ENCODE measurements around the gene RPS2. TPM values are rescaled to one million over a fixed set of nuclear protein-coding genes. Genes with fewer than 3 reads are reported as not detected.
A peak's percentile ranks its signal among the peaks of the same experiment; 100 is the strongest.

Gene RPS2
- total RNA-seq, 8 experiments from 2014 or later, result 1,718 to 3,761 (median 2,257) TPM

DNA sequence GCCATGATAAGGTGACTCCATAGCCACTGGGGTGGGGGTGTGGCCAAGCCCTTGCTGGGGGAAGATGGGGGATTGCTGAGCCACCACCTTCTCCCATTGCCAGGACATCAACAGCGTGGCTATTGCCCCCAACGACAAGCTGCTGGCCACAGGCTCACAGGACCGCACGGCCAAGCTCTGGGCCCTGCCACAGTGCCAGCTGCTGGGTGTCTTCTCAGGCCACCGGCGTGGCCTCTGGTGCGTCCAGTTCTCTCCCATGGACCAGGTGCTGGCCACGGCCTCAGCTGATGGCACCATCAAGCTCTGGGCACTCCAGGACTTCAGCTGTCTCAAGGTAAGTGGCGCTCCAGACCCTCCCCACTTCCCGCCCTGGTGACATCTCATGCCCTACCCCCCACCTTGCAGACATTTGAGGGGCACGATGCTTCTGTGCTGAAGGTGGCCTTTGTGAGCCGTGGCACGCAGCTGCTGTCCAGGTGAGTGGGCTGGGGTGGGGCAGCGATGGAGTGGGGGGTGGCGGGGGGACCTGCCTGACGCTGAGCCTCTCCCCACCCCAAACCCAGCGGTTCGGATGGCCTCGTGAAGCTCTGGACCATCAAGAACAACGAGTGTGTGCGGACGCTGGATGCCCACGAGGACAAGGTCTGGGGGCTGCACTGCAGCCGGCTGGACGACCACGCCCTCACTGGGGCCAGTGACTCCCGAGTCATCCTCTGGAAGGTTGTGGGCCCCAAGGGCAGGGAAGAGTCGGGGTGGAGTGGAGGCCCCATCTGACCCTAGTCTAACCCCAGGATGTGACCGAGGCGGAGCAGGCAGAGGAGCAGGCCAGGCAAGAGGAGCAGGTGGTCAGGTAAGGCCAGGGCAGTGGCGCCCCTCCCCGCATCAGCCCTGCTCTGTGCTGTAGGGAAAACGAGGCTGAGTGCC, 12.6 kb upstream of the RPS2 start:
- in situ Hi-C loops (cut with MboI; ENCODE audit: low pct_unique_long_range_greater_than_20kb in 2 of 9, low sequenced_read_pairs in 9 of 9, unreplicated experiment in 9 of 9), result no loop called here
- WGBS, 10 experiments, result no CpG with 5 or more reads among the region's 33 CpGs
- ATAC-seq (replicated peaks in 6 of 8), result no peak
- Histone ChIP-seq H3K27ac (no peak overlapping the region), H3K4me1 (replicated peaks in 1 of 2) (peaks cover 0 to 18% of the 10 kb centered on the region in 2 donors), H3K4me3 (no peak overlapping the region)

DNA sequence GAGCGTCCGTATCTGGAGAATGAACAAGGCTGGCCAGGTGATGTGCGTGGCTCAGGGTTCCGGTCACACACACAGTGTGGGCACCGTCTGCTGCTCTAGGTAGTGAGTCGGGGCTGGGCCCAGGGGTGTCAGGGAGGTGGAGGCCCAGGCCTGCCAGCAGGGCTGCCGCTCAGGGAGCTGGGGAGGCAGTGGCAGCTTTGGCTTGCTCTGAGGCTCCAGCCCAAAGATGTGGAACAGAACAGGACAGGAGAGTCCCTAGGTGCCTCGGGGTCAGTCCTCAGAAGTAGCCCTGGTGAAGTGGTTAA, 11.5 kb upstream of the RPS2 start:
- H3K4me3 ChIP-seq, result no peak overlapping the region
- no CpG with 5 or more reads among the region's 8 CpGs for WGBS, 10 experiments
- in situ Hi-C loops (cut with MboI; ENCODE audit: low pct_unique_long_range_greater_than_20kb in 2 of 9, low sequenced_read_pairs in 9 of 9, unreplicated experiment in 9 of 9), result no loop called here
- no peak for ATAC-seq (replicated peaks in 6 of 8)
- H3K4me1 ChIP-seq (replicated peaks in 1 of 2), result peaks cover under 1 to 20% of the 10 kb centered on the region in 2 donors
- no peak overlapping the region for H3K27ac ChIP-seq

DNA sequence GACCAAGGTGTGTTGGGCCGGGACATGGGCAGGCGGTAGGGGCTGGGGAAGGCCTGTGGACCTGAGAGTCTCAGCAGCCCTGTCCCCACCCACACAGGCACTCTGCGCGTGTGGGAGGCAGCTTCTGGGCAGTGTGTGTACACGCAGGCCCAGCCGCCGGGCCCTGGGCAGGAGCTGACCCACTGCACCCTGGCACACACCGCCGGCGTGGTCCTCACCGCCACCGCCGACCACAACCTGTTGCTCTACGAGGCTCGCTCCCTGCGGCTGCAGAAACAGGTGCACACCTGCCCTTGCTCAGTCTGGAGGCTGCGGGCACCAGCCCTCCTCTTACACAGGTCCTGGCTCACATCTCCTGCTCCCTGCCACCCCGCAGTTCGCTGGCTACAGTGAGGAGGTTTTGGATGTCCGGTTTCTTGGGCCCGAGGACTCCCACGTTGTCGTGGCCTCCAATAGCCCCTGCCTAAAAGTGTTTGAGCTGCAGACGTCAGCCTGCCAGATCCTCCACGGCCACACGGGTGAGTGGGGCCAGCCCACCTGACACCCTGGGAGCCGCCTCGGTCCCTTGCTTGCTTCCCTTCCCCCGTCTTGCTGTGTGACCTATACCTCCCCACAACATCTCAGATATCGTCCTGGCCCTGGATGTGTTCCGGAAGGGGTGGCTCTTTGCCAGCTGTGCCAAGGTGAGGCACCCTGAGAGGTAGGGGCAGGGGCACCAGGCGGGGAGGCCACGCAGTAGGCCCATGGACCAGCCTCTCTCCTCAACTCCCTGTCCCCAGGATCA, 11.0 kb upstream of the RPS2 start:
- no peak overlapping the region for H3K4me3 ChIP-seq
- H3K27ac ChIP-seq, result no peak overlapping the region
- in situ Hi-C loops (cut with MboI; ENCODE audit: low pct_unique_long_range_greater_than_20kb in 2 of 9, low sequenced_read_pairs in 9 of 9, unreplicated experiment in 9 of 9), result no loop called here
- no peak for ATAC-seq (replicated peaks in 6 of 8)
- 80 to 96% (median 89%) methylated on average over 4 to 5 of the region's 33 CpGs; no CpG with 5 or more reads in 5 of the 10 experiments for WGBS, 10 experiments
- H3K4me1 ChIP-seq (replicated peaks in 1 of 2), result peaks cover 5 to 25% of the 10 kb centered on the region in 2 donors

DNA sequence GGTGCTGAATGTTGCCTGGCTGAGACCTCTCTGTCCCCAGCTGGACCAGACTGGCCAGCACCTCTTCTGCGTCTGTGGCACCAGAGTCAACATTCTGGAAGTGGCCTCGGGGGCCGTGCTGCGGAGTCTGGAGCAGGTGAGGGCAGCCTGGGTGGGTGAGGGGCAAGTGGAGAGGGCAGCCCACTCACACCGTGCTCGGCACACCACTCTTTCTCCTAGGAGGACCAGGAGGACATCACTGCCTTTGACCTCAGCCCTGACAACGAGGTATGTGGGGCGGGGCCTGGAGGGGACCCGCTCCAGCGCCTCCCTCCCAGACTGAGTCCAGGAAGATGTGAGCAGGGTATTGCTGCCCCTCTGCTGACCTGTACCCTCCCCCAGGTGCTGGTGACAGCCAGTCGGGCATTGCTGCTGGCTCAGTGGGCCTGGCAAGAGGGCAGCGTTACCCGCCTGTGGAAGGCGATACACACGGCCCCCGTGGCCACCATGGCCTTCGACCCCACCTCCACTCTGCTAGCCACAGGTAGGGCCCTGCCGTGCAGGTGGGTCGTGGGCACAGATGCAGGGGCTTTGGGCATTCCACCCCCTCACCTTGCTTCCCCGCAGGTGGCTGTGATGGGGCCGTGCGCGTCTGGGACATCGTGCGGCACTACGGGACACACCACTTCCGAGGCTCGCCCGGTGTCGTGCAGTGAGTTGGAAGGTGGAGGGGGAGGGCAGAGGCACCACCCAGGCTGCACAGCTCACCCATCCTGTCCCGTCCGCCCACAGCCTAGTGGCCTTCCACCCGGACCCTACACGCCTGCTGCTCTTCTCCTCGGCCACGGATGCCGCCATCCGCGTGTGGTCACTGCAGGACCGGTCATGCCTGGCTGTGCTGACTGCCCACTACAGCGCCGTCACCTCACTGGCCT, 9.8 kb upstream of the RPS2 start:
- in situ Hi-C loops (cut with MboI; ENCODE audit: low pct_unique_long_range_greater_than_20kb in 2 of 9, low sequenced_read_pairs in 9 of 9, unreplicated experiment in 9 of 9), result no loop called here

DNA sequence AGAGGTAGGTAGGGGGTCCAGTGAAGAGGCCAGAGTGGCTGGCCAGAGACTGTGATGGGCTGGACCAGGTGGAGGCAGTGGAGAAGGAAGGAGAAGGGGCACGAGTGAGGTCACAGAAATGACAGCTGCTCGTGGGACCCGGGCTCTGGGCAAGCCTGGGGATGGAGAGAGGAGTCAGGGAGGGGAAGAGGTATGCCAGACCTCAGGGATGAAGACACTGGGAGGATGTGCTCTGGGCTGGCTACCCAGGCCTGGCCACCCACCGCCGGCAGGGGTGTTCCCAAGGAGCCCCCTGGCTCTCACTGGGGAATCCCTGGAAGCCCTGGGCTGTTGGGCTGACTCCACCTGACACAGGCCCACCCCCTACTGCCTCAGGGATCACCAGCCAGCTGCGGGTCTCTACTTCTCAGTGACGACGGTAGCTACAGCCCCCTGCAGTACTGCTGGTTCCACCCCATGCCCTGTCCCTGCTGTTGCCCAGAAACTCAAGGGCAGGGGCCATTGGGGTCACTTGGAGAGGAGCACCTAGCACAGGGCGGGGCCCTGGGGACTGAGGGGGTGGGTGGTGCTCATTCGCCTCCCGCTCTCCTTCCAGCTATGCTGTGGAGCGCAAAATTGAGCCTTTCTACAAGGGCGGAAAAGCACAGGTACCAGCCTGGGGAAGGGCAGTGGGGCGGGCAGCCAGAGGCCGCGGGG, 9.0 kb upstream of the RPS2 start:
- Histone ChIP-seq H3K27ac (no peak overlapping the region), H3K4me3 (no peak overlapping the region), H3K4me1 (replicated peaks in 1 of 2) (peaks cover 5 to 15% of the 10 kb centered on the region in 2 donors)
- in situ Hi-C loops (cut with MboI; ENCODE audit: low pct_unique_long_range_greater_than_20kb in 2 of 9, low sequenced_read_pairs in 9 of 9, unreplicated experiment in 9 of 9), result no loop called here
- no peak for ATAC-seq (replicated peaks in 6 of 8)
- 67 to 87% (median 79%) methylated on average over 3 of the region's 16 CpGs; no CpG with 5 or more reads in 7 of the 10 experiments for WGBS, 10 experiments

More for the DNA sequence above, 9.8 kb upstream of the RPS2 start:
- H3K4me3 ChIP-seq, result no peak overlapping the region
- 91 to 100% (median 100%) methylated on average over 1 to 13 of the region's 42 CpGs; no CpG with 5 or more reads in 5 of the 10 experiments for WGBS, 10 experiments
- ATAC-seq (replicated peaks in 6 of 8), result no peak
- peaks cover 5 to 15% of the 10 kb centered on the region in 2 donors for H3K4me1 ChIP-seq (replicated peaks in 1 of 2)
- no peak overlapping the region for H3K27ac ChIP-seq

DNA sequence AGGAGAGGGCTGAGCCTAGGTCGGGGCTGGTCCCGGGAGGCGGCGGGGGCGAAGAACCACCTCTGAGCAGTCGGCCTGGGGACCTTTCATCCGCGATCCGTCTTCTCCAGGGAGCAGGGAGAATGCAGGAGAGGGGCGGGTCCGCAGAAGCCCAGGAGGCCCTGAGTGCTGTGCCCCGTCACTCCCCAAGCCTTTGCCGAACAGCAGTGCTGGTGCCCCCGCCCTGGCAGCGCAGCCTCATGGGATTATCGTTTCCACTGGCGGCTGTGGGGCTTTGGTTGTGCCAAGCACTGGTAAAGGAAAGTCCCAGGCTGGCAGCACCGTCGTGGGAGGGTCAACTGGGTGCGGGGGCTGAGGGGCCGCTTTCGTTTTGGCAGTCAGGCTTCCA, 7.9 kb upstream of the RPS2 start:
- 0 to 6% (median 0%) methylated on average over 2 to 20 of the region's 22 CpGs; no CpG with 5 or more reads in 7 of the 10 experiments for WGBS, 10 experiments
- Histone ChIP-seq H3K4me3 (peak overlapping the region; percentile 81 to 98 (median 92)), H3K27ac (peak overlapping the region; percentile 96), H3K4me1 (replicated peaks in 1 of 2) (peaks cover 5 to 15% of the 10 kb centered on the region in 2 donors)
- in situ Hi-C loops (cut with MboI; ENCODE audit: low pct_unique_long_range_greater_than_20kb in 2 of 9, low sequenced_read_pairs in 9 of 9, unreplicated experiment in 9 of 9), result no loop called here
- peak; percentile 2 to 58 (median 11) for ATAC-seq (replicated peaks in 6 of 8)

DNA sequence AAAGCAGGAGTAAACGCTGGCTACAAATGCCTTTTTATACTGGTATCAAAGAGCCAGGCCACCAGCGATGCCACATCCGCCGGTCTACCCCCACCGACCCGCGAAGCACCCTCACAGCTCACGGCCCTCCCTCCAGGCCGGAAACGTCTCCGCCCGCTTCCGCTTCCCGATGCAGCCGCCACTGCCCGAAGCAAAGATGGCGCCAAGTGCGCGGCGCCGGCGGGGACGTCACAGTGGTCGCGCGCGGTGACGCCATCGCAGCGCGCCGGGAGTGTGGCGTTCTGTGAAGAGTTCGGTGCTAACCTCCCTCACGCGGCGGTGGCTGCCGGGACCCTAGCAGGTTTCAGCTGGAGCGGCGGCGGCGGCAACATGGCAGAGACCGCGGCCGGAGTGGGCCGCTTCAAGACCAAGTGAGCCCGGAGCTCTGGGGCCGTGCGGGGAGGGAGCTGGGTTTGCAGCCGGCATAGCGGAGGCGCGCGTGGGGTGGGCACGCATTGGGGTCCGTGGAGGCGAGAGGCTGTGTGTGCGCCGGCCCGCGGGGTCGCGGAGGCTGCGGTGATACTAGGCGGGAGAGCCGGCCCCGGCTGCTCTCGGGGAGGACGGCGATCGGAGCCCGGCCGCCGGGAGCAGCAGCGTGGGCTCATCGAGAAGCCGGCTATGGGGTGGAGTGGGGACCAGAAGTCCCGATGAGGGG, 7.3 kb upstream of the RPS2 start, which contains the start of gene TBL3:
Gene TBL3, plus strand, starts transcription at position 258 of the 694 bp plus-strand sequence. Its CDS starts 112 bp downstream, at position 370.
- Histone ChIP-seq H3K4me1 (replicated peaks in 1 of 2) (peaks cover 5 to 15% of the 10 kb centered on the region in 2 donors), H3K4me3 (peak within 1 kb of the TSS; percentile 81 to 98 (median 92)), H3K27ac (peak within 1 kb of the TSS; percentile 96)
- in situ Hi-C loops (cut with MboI; ENCODE audit: low pct_unique_long_range_greater_than_20kb in 2 of 9, low sequenced_read_pairs in 9 of 9, unreplicated experiment in 9 of 9), result no loop called here
- WGBS, 10 experiments, result 0 to 2% (median 0%) methylated on average over 1 to 25 of the region's 78 CpGs; no CpG with 5 or more reads in 5 of the 10 experiments
- ATAC-seq (replicated peaks in 6 of 8), result peak; percentile 80 to 92 (median 88)

DNA sequence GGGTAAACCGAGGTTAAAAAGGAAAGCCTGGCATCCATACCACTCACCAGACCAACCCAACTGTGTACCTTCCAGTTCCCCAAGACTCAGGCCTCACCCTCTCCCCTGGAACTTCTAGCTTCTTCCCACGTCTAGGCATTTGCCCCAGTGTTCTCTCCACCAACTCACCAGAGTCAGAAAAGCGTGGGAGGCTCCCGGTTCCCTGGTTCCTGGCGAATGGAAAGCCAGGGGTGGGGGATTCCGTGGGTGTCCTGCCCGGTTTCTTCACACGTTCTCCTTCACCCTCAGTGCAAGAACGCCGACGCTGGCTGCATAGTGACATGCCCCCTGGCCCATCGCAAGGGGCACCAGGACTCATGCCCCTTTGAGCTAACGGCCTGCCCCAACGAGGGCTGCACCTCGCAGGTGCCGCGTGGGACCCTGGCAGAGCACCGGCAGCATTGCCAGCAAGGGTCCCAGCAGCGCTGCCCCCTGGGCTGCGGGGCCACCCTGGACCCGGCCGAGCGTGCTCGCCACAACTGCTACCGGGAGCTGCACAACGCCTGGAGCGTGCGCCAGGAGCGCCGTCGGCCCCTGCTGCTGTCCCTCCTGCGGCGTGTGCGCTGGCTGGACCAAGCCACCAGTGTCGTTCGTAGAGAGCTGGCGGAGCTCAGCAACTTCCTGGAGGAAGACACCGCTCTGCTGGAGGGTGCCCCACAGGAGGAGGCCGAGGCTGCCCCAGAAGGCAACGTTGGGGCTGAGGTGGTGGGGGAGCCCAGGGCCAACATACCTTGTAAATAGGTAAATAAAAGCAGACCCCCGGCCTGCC, 3.7 kb upstream of the RPS2 start:
- ATAC-seq (replicated peaks in 6 of 8), result no peak
- in situ Hi-C loops (cut with MboI; ENCODE audit: low pct_unique_long_range_greater_than_20kb in 2 of 9, low sequenced_read_pairs in 9 of 9, unreplicated experiment in 9 of 9), result no loop called here
- Histone ChIP-seq H3K4me3 (no peak overlapping the region), H3K27ac (no peak overlapping the region), H3K4me1 (replicated peaks in 1 of 2) (peaks cover 16 to 24% of the 10 kb centered on the region in 2 donors)
- 73 to 100% (median 78%) methylated on average over 1 to 14 of the region's 41 CpGs; no CpG with 5 or more reads in 6 of the 10 experiments for WGBS, 10 experiments

DNA sequence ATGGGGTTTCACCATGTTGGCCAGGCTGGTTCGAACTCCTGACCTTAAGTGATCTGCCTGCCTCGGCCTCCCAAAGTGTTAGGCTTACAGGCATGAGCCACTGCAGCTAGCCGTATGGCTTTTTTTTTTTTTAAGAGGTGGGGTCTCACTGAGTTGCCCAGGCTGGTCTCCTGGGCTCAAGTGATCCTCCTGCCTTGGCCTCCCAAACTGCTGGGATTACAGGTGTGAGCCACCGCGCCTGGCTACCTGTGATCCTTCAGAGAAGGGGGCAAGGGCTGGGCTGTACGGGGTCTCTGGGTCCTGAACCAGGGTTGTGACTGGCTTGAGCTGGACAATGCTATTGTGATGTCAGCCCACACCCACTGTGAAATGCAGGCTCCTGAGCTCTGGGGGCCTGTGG, 1.8 kb upstream of the RPS2 start, which contains the start of gene RNF151:
Gene RNF151, plus strand, starts transcription at position 397 of the 400 bp plus-strand sequence. CDS start 26 bp downstream, outside the sequence.
- 85 to 100% (median 93%) methylated on average over 1 to 6 of the region's 6 CpGs; no CpG with 5 or more reads in 5 of the 10 experiments for WGBS, 10 experiments
- in situ Hi-C loops (cut with MboI; ENCODE audit: low pct_unique_long_range_greater_than_20kb in 2 of 9, low sequenced_read_pairs in 9 of 9, unreplicated experiment in 9 of 9), result no loop called here
- H3K4me3 ChIP-seq, result peak within 1 kb of the TSS; percentile 69 to 96 (median 89)
- peak in 1 of 8 experiments; percentile 0 for ATAC-seq (replicated peaks in 6 of 8)
- H3K27ac ChIP-seq, result no peak within 1 kb of the TSS
- peaks cover 20 to 22% of the 10 kb centered on the region in 2 donors for H3K4me1 ChIP-seq (replicated peaks in 1 of 2)

DNA sequence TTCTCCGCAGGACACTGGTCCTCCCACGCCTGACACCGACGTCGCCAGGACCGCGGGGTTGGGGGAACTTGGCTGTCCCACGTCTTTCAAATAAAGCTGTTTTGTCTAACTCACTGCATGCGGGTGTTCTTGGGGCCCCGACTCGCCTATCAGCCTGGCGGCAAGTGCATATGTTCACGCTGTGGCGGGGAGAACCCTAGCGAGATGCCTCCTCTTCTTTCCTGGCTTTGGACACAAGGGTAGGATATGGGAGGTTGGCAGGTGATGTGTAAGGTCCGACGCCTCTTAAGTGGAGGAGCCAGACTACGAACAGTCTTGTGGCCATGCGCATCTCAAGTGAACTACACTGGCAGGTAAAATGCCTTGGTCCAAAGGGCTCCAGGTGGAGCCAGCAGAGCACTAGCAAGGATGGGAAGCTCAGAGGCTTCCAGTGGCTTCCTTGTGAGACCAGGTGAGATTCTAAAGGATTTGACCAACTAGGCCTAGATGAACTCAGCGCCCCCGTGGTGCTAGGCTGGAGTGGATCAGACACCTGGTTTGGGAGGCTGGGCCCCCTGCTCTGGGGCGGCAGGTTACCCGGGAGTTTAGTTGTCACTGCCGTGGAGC, 873 bp upstream of the RPS2 start:
- Histone ChIP-seq H3K4me3 (peak overlapping the region; percentile 69 to 96 (median 89)), H3K27ac (peak overlapping the region; percentile 88 to 94), H3K4me1 (replicated peaks in 1 of 2) (peaks cover 20 to 21% of the 10 kb centered on the region in 2 donors)
- ATAC-seq (replicated peaks in 6 of 8), result no peak
- 0 to 61% (median 11%) methylated on average over 1 to 12 of the region's 24 CpGs; no CpG with 5 or more reads in 5 of the 10 experiments for whole genome bisulfite sequencing, 10 experiments
- in situ Hi-C loops (cut with MboI; ENCODE audit: low pct_unique_long_range_greater_than_20kb in 2 of 9, low sequenced_read_pairs in 9 of 9, unreplicated experiment in 9 of 9), result no loop called here
